Measurements from ENCODE around the gene NIPAL1. TPM values are rescaled to one million over a fixed set of nuclear protein-coding genes. Genes with fewer than 3 reads are reported as not detected.

Gene NIPAL1
- total and polyA plus RNA-seq, 2 donors (not counting 3 experiments of a cell fraction or from before 2014, with no cell fraction given) = 0.36 to 1.7 TPM

GRCh38 chr4:48067536-48067935 is 51.0 kb downstream of the NIPAL1 start:
- Histone ChIP-seq H3K36me3 (ENCODE audit: control insufficient read depth in 2 of 2, extremely low read depth in 1 of 2, insufficient read depth in 2 of 2, low read length in 2 of 2) (no peaks in the 10 kb centered on the region), H3K9ac (replicated peaks; ENCODE audit: extremely low read depth, insufficient read depth, low read length) (no peak overlapping the region), H4K20me1 (replicated peaks; ENCODE audit: control insufficient read depth, extremely low read depth, insufficient read depth, low read length) (no peaks in the 10 kb centered on the region), H2AFZ (ENCODE audit: low read depth, low read length) (no peak overlapping the region), H3K27ac (ENCODE audit: insufficient read depth, low read depth, low read length) (no peak overlapping the region), H3K79me2 (ENCODE audit: control insufficient read depth, insufficient read depth, low read length) (no peaks in the 10 kb centered on the region), H3K4me2 (ENCODE audit: insufficient read depth, low read length) (no peak overlapping the region), H3K9me3 (replicated peaks; ENCODE audit: control insufficient read depth, insufficient read depth, low read length) (no peaks in the 10 kb centered on the region), H3K4me3 (replicated peaks in 1 of 3; ENCODE audit: insufficient read depth in 1 of 3, low read depth in 1 of 3, low read length in 3 of 3) (no peak overlapping the region), H3K27me3 (ENCODE audit: control insufficient read depth in 2 of 2, insufficient read depth in 2 of 2, low read length in 2 of 2) (no peaks in the 10 kb centered on the region), H3K4me1 (ENCODE audit: control insufficient read depth, extremely low read depth, insufficient read depth, low read length) (no peaks in the 10 kb centered on the region), H3K9me1 (replicated peaks; ENCODE audit: control insufficient read depth, extremely low read depth, insufficient read depth, low read length) (no peaks in the 10 kb centered on the region)
- DNase-seq (ENCODE audit: low read depth, low spot score) (no peak), FAIRE-seq (no peak)
- dilution Hi-C loops (cut with MboI; ENCODE audit: extremely low pct_ligation_motif_present, low sequenced_read_pairs) = no loop called here
- TF ChIP-seq GATA2 (IDR thresholded peaks at IDR 0.05; ENCODE audit: insufficient read depth, insufficient read length, low read depth, low read length) = no peak
- TF ChIP-seq CTCF (IDR thresholded peaks at IDR 0.05; ENCODE audit: extremely low read depth in 1 of 2, insufficient read depth in 1 of 2, low read depth in 1 of 2, low read length in 2 of 2) = no peak
- no peak for TF ChIP-seq POLR2AphosphoS5 (IDR thresholded peaks at IDR 0.05; ENCODE audit: insufficient read depth, low read depth, low read length)
- no peak for TF ChIP-seq MAX (IDR thresholded peaks at IDR 0.05; ENCODE audit: insufficient read depth, insufficient read length)
- TF ChIP-seq POLR2A (IDR thresholded peaks at IDR 0.05; ENCODE audit: low read depth, low read length) = no peak
- TF ChIP-seq FOS (IDR thresholded peaks at IDR 0.05; ENCODE audit: borderline replicate concordance, insufficient read depth, low read length) = no peak
- TF ChIP-seq EZH2 (IDR thresholded peaks at IDR 0.05; ENCODE audit: borderline replicate concordance, low read depth, low read length, severe bottlenecking) = no peak
- TF ChIP-seq JUN (IDR thresholded peaks at IDR 0.05; ENCODE audit: borderline replicate concordance, insufficient read depth, insufficient read length, low read depth) = no peak
- TF ChIP-seq MYC (IDR thresholded peaks at IDR 0.05; ENCODE audit: low read depth, low read length) = no peak
- ChIA-PET CTCF (no interaction called here), POLR2A (no interaction called here)
- no TSS peak for BruUV-seq (replicated peaks)
- intact Hi-C loops (cut with micrococcal nuclease) = no loop called here
